GM18507 (cell line): ENCODE data around the gene SMIM17.

Experiments used
- DNase-seq: peaks from one replicate; pipeline ENCODE4 v3.0.0; 2011; ENCODE audit warnings: low read depth; ENCODE audit not compliant: insufficient read length; ENCODE audit errors: extremely low spot score
- FAIRE-seq: peaks from 2 replicates; lab custom pipeline; 2011; peaks lifted over from hg19 to GRCh38; lab: Jason Lieb, UNC

The SMIM17 gene

DNA sequence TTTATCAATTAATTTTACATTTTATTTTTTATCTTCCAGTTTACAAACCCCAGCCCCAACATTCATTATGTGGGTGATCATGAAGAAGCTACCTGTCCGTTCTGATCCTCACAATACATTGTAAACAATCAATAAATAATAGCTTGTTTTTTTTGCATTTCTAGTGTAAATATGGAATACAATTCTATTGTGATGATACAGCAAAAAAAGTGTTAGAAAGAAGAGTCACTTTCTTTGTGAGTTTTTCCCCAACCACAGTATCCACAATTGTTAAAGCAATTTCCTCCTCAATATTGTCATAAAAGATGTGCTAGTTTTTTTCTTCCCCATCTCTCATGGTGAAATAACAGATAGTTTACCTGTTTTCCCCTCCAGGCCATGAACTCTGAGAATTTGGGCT is 58.9 kb downstream of the SMIM17 start:
- DNase-seq (no peak), FAIRE-seq (no peak)

GRCh38 chr19:56705939-56706338 is 63.0 kb downstream of the SMIM17 start:
- DNase-seq = no peak
- FAIRE-seq = no peak
